CD4-positive, alpha-beta T cell treated with Interleukin-15 for 1 hour (primary cell): Measurements from ENCODE around the gene TBATA.

Experiments
- DNase-seq: peaks from one replicate; pipeline ENCODE4 v3.0.0-alpha.2; 2020

The TBATA gene

GRCh38 chr10:70759781-70760180, 25.4 kb downstream of the TBATA start:
- no peak for DNase-seq

- DNase-seq = peak; percentile 57
Observed at GRCh38 chr10:70758757-70759514, 26.2 kb downstream of the TBATA start.

- DNase-seq = no peak
Observed at GRCh38 chr10:70757856-70758255, 27.3 kb downstream of the TBATA start.

GRCh38 chr10:70756700-70757360, 28.3 kb downstream of the TBATA start:
- no peak for DNase-seq

GRCh38 chr10:70753841-70754621, 31.1 kb downstream of the TBATA start:
- DNase-seq = no peak

GRCh38 chr10:70753026-70753663, 32.0 kb downstream of the TBATA start:
- DNase-seq = no peak

- no peak for DNase-seq
Observed at GRCh38 chr10:70752571-70752970, 32.6 kb downstream of the TBATA start.

GRCh38 chr10:70751991-70752390, 33.2 kb downstream of the TBATA start:
- no peak for DNase-seq

GRCh38 chr10:70751356-70751755, 33.8 kb downstream of the TBATA start:
- DNase-seq = no peak

- DNase-seq = no peak
Observed at GRCh38 chr10:70750156-70750703, 34.9 kb downstream of the TBATA start.

GRCh38 chr10:70749756-70750155, 35.4 kb downstream of the TBATA start:
- no peak for DNase-seq

- no peak for DNase-seq
Observed at GRCh38 chr10:70748801-70749573, 36.2 kb downstream of the TBATA start.

GRCh38 chr10:70748305-70748704, 36.9 kb downstream of the TBATA start:
- no peak for DNase-seq

- DNase-seq = no peak
Observed at GRCh38 chr10:70747192-70747965, 37.8 kb downstream of the TBATA start.

- DNase-seq = no peak
Observed at GRCh38 chr10:70745555-70745954, 39.6 kb downstream of the TBATA start.

- DNase-seq = no peak
Observed at GRCh38 chr10:70744617-70745143, 40.5 kb downstream of the TBATA start.

GRCh38 chr10:70743879-70744278, 41.3 kb downstream of the TBATA start:
- no peak for DNase-seq

- no peak for DNase-seq
Observed at GRCh38 chr10:70743430-70743788, 41.8 kb downstream of the TBATA start.

- DNase-seq = no peak
Observed at GRCh38 chr10:70742537-70743429, 42.4 kb downstream of the TBATA start.
